ENCODE results near the gene OOSP4B.
"Not testable (repeated sequence)": the region's sequence is repeated elsewhere in the genome, so short reads cannot be mapped to it uniquely, and the experiment has no call there.

Gene OOSP4B

GRCh38 chr11:60016881-60017280, at the start of gene OOSP4B:
OOSP4B (plus strand) TSS chr11:60017181.
- no peak for DNase-seq (ENCODE audit: low read depth in 3 of 3)

GRCh38 chr11:59967677-59968394, 49.1 kb upstream of the OOSP4B start:
- DNase-seq (ENCODE audit: low read depth in 3 of 3), result no peak

DNA sequence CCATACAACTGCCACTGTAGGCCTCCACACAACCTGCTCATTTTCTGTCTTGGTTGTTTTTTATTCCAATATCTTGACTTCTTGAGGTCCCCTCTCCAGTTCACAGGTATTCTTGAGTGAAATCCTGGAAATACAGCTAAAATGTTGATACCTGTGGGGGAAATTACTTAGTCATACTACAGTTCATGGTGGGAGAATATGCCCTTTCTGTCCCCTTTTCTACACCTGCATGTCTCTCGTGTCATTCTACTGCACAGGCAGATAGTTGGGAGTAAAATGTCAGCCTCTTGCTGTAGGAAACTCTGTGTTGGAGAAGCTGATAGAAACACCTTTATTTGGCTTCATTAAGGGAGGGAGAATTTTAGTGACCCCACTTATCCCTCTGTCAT, 48.6 kb upstream of the OOSP4B start:
- no peak for DNase-seq (ENCODE audit: low read depth in 3 of 3)

GRCh38 chr11:59973097-59973496, 43.9 kb upstream of the OOSP4B start:
- DNase-seq (ENCODE audit: low read depth in 3 of 3), result no peak

DNA sequence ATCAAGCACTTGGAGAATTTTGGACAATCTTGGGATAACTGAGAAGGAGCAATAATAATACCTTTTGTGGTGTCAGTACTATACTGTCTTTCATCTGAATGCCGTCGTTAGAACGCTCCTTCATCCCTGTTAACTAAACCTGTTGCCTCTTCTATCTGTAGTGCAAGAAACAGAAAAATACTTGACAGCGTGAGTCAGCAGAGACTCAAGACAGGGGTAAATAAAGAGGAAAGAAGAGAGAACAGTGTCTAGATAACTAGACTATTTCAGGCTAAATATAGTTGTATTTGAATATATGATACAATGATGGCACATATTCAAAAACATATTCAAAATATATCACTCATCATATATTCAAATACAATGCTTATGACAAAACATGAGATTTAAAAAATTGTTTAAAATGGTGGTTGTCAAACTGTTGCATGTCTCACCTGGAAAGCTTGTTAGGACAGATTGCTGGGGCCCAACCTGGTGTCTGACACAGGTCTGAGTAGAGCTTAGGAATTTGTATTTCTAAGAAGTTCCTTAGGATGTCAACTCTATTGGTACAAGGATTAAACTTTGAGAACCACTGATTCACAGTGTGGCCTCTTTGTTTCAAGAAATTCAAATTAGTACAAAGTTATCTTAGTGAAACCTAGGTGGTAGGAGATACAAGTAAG, 35.7 kb upstream of the OOSP4B start:
- DNase-seq (ENCODE audit: low read depth in 3 of 3), result no peak

DNA sequence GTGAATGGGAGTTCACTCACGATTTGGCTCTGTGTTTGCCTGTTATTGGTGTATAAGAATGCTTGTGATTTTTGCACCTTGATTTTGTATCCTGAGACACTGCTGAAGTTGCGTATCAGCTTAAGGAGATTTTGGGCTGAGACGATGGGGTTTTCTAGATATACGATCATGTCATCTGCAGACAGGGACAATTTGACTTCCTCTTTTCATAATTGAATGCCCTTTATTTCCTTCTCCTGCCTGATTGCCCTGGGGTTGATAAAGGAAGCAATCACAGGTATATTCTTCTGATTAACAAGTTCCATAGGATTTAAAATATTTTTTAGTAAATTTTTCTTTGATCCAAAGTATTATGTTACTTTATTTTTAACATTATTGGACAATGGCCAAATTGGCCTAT, 34.9 kb upstream of the OOSP4B start:
- DNase-seq (ENCODE audit: low read depth in 3 of 3), result not testable (repeated sequence)

DNA sequence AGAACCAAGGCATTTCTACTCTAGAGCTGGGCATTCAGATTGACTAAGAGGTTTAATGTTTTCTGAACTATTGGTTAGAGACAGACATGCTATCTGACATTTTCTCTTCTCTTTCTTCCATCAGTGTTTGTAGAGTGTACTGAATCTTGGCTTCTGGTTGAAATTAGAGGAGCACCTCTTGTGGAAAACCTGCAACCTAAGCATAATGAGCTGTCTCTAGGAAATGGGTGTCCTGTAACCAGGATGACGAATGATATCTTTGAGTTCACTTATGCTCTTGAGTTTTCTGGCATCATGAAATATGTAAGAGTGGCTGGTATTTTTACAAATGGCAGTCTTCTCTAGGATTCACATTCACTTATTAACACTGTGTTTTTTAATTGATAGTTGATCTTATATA, 33.8 kb upstream of the OOSP4B start:
- DNase-seq (ENCODE audit: low read depth in 3 of 3), result no peak

GRCh38 chr11:59984368-59984767, 32.6 kb upstream of the OOSP4B start:
- DNase-seq (ENCODE audit: low read depth in 3 of 3), result no peak

DNA sequence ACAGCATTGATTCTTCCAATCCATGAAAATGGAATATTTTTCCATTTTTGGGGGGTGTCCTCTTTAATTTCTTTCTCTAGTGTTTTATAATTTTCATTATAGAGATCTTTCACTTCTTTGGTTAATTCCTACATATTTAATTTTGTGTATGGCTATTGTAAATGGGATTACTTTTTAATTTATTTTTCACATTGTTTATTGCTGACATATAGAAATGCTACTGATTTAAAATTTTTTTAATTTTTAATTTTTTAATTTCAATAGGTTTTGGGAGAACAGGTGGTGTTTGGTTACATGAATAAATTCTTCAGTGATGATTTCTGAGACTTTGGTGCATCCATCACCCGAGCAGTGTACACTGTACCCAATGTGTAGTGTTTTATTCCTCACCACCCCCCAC, 26.6 kb upstream of the OOSP4B start:
- DNase-seq (ENCODE audit: low read depth in 3 of 3), result no peak

GRCh38 chr11:59992425-59992824, 24.6 kb upstream of the OOSP4B start:
- no peak for DNase-seq (ENCODE audit: low read depth in 3 of 3)

GRCh38 chr11:59997800-59998199, 19.2 kb upstream of the OOSP4B start:
- DNase-seq (ENCODE audit: low read depth in 3 of 3), result no peak

DNA sequence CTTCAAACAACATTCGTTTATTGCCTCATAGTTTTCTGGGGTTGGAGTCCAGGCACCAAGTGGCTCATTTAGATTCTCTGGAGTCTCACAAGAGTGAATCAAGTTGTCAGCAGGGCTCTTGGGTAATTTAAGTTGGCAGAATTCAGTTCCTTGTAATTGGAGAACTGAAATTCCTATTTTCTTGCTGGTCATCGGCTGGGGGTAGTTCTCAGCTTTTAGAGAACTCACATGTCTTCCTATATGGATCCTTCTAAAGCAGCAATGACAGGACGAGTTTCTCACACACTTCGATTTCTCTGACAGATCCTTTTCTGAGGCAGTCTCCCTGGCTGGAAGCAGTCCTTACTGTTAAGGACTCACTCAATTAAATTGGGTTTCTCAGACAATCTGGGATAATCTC, 17.3 kb upstream of the OOSP4B start:
- no peak for DNase-seq (ENCODE audit: low read depth in 3 of 3)

- DNase-seq (ENCODE audit: low read depth in 3 of 3), result no peak
Measured at GRCh38 chr11:60003729-60004128, 13.3 kb upstream of the OOSP4B start.

DNA sequence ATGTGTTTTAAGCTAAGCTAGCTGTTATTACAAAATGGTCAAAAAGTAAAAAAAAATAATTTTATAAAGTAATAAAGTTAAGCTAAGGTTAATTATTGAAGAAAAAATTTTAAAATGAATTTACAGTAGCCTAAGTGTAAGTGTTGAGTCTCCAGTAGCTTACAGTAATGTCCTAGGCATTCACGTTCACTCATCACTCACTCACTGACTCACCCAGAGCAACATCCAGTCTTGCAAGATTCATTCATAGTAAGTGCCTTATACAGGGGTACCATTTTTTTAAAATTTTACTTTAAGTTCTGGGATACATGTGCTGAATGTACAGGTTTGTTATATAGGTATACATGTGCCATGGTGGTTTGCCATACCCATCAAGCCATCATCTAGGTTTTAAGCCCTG, 11.6 kb upstream of the OOSP4B start:
- DNase-seq (ENCODE audit: low read depth in 3 of 3), result no peak

DNA sequence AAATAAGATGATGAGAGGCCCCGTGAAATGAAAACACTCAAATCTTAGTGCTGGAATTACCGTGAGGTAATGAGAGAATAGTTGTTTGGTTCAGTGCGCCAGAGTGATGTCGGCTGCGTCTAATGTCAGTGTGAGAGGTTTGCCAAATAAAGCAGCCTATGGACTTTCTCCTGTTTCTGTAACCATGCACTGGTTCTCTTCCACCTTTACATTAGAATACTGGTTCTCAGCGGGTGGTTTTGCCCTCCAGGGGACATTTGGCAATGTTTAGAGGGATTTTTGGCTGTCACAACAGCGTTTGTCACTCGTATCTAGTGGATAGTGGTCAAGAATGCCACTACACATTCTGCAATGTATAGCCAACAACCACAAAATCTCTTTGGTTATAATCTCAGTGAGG, 1.1 kb downstream of the OOSP4B start:
- DNase-seq (ENCODE audit: low read depth in 3 of 3), result no peak

DNA sequence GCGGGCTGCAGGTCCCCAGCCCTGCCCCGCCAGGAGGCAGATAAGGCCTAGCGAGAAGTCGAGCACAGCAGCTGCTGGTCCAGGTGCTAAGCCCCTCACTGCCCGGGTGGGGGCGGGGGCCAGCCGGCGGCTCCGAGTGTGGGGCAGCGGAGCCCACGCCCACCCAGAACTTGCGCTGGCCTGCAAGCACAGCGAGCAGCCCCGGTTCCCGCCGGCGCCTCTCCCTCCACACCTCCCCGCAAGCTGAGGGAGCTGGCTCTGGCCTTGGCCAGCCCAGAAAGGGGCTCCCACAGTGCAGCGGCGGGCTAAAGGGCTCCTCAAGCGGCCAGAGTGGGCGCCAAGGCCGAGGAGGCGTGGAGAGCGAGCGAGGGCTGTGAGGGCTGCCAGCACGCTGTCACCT, 3.4 kb downstream of the OOSP4B start:
- not testable (repeated sequence) for DNase-seq (ENCODE audit: low read depth in 3 of 3)

GRCh38 chr11:60029015-60029632, 12.1 kb downstream of the OOSP4B start:
- no peak for DNase-seq (ENCODE audit: low read depth in 3 of 3)

DNA sequence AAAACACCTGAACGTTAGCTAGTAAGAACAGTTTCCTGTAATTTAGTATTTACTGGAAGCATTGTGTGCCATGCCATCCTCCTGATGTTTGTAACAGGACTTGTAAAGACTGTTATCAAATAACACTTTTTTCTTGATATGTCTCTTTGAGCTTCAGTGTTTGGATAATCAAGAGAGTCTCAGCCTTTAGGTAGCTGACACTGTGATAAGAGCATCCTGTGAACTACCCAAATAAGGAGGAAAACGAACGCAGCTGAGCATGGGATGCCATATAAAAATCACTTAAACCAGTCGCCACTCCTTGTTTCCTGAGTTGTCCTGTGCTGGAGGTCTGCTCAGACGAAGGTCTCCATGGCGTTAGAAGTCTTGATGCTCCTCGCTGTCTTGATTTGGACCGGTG, 23.1 kb downstream of the OOSP4B start, which contains the start of gene OOSP2:
OOSP2 (plus strand) TSS at position 301 of the 400 bp plus-strand sequence; CDS start at position 352, 51 bp downstream.
- DNase-seq (ENCODE audit: low read depth in 3 of 3), result no peak

- DNase-seq (ENCODE audit: low read depth in 3 of 3), result not testable (repeated sequence)
Measured at GRCh38 chr11:60050422-60050821, 33.4 kb downstream of the OOSP4B start.

DNA sequence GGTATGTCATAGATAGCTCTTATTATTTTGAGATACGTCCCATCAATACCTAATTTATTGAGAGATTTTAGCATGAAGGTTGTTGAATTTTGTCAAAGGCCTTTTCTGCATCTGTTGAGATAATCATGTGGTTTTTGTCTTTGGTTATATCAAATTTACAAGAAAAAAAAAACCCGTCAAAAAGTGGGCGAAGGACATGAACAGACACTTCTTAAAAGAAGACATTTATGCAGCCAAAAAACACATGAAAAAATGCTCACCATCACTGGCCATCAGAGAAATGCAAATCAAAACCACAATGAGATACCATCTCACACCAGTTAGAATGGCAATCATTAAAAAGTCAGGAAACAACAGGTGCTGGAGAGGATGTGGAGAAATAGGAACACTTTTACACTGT, 33.9 kb downstream of the OOSP4B start:
- DNase-seq (ENCODE audit: low read depth in 3 of 3), result not testable (repeated sequence)

DNA sequence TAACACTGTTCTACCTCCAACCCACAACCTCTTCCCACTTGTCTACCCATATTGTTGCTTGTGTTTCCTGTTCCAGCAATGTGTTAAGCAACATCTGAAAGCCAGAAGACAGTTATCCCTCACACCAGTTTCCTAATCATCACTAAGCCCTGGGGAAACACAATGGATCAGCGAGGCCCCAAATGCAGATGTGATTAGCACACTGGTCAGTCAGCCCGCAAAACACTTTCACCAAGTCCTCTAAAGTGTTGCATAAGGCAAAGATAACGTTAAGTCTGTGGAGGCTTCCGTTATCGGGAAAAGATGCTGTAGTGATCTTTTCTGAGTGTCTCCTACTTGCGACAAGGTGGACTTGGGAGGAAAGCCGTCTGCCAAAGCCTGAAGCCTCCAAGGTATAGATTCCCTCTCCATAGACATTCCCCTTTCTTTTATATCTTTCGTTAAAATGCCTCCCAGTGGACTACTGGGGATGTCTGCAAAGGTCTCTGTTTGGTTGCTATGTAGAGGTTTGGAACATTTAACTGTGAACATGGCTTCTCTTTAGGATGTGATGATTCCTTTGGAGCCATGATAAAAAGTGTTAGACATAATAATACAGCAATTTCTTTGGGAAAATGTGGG, 39.5 kb downstream of the OOSP4B start, which contains the start of gene MS4A3:
MS4A3 (plus strand) TSS at position 317 of the 621 bp plus-strand sequence. CDS start 4,496 bp downstream, outside the sequence.
- no peak for DNase-seq (ENCODE audit: low read depth in 3 of 3)

DNA sequence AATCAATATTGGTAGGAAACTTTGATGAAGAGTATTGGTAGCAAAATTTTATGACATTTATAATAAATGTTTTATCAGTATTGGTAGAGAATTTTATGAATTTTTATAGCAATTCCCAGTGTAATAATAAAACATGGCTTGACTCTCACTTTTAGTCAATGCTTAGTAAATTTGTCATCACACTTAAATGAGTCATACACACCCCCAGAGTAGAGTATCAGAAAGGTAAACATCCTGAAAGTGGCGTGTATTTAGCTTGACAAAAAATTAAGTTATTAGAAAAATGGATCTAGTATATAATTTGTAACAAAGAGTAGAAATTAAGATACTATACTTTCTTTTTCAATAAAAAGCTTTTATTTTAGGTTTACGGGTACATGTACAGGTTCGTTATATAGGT, 42.1 kb downstream of the OOSP4B start:
- DNase-seq (ENCODE audit: low read depth in 3 of 3), result no peak

Data from stimulated activated CD4-positive, alpha-beta T cell treated with anti-CD3 and anti-CD28 coated beads, TNF-alpha, amount 100 ng/mL, for 48 hours (primary cell).